HG03469 (cell line): ENCODE measurements around the gene OCA2.
"Not testable (repeated sequence)": the region's sequence is repeated elsewhere in the genome, so short reads cannot be mapped to it uniquely, and the experiment has no call there.

Experiments
- ATAC-seq: cut with Tn5 transposase; IDR thresholded peaks from one replicate; pipeline ENCODE4 v1.9.1; 2021; ENCODE audit warnings: mild to moderate bottlenecking, moderate library complexity, moderate number of reproducible peaks; ENCODE audit not compliant: unreplicated experiment

OCA2 gene

GRCh38 chr15:28098766-28099554 lies at the start of gene OCA2:
Gene OCA2, minus strand, starts transcription at chr15:28099315. Its CDS starts 17,441 bp downstream, at chr15:28081874.
- ATAC-seq = no peak

GRCh38 chr15:28147801-28148200 lies 48.7 kb upstream of the OCA2 start:
- ATAC-seq = no peak

DNA sequence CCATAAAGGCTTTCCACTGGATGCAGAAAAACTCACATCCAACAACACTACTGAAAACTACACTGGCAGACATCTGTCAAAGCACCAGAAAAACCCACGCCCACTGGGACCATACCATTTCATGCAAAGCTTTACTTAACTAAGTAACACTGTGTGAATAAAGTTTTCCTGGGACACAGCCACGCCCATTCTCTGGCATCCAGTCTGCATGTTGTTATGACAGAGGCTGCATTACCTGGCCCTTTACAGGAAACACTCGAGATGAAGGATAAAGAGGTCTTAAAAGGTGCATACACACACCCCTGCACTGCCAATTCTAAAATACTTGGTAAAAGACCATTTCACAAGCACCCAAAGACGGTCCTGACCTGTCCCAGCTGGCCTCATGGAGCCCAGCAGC lies 46.3 kb upstream of the OCA2 start:
- ATAC-seq = not testable (repeated sequence)

- no peak for ATAC-seq
These were observed 40.9 kb upstream of the OCA2 start for GRCh38 chr15:28140062-28140461.

- ATAC-seq = not testable (repeated sequence)
These were observed 38.4 kb upstream of the OCA2 start for GRCh38 chr15:28137408-28138039.

DNA sequence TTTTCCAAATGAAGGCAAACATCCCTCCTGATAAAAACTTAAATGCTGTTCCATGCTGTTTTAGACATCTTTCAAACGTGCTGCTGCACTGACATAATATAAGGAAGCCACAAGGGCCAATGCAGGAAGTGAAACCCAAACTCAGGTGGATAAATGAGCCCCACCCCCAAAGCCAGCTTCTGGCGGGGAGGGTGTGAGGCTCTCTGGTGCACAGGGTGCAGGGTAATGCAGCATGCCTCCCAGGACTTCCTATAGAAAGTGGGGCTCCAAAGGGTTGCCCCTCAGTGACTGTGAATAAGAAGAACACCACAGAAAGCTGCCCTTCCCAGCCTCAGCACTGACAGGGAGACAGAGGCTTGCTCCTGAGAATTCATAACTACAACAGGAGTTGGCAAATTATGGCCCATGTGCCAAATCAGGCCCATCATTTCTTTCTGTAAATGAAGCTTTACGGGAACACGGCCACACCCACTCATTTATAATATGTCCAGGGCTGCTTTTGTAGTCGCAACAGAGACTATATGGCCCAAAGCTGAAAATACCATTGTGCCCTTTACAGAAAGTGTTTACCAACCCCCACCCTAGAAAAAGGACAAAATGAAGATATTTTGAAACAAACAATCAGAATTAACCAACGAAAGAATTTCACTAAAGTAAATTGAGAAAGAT lies 37.3 kb upstream of the OCA2 start:
- ATAC-seq = peak; percentile 99

- ATAC-seq = no peak
These were observed 34.2 kb upstream of the OCA2 start for GRCh38 chr15:28133281-28133680.

- no peak for ATAC-seq
These were observed 33.6 kb upstream of the OCA2 start for GRCh38 chr15:28132524-28133275.

GRCh38 chr15:28131946-28132345 lies 32.8 kb upstream of the OCA2 start:
- ATAC-seq = no peak

GRCh38 chr15:28131400-28131799 lies 32.3 kb upstream of the OCA2 start:
- ATAC-seq = no peak

DNA sequence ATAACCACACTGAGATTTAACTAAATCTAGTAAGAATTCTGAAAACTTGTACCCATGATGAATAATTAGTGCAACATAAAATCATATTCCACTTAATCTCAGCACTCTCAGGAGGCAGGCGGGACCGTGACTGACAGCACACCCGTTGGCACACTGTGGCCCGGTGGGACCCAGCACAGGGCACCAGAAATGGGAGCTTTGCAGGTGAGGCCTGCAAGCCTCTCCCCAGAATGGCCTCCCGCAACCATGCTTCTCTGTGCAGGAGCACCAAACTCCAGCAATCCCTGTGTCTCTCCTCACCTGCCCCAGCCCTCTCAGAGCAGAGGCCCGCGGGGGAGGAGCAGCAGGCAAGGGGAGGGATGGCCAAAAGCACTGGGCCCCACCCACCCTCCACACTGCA lies 31.5 kb upstream of the OCA2 start:
- no peak for ATAC-seq

DNA sequence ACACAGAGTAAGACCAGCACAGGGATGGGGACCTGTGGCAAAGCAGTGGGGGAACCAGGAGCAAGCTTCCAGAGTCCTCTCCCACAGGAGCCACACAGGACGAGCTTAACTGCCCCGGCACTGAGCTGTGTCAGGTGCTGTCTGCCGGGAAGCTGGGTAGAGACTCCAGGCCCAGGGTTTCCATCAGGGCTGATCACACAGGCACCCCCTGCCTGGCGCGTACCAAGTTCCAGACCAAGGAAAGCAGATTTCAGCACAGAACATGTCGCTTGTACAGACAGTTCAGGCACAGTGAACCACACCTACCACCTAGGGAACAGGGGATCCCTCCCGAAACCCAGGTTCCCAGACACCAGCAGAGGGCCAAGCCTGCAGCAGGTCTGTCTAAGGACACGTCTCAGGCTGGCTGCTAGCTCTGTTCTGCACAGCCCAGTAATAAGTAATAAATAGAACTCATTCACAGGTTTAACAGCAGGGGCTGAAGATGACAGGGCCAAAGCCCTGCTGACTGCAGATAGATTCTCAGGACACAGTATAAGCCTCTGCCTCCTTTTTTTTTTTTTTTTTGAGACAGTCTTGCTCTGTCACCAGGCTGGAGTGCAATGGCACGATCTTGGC lies 30.2 kb upstream of the OCA2 start:
- no peak for ATAC-seq

DNA sequence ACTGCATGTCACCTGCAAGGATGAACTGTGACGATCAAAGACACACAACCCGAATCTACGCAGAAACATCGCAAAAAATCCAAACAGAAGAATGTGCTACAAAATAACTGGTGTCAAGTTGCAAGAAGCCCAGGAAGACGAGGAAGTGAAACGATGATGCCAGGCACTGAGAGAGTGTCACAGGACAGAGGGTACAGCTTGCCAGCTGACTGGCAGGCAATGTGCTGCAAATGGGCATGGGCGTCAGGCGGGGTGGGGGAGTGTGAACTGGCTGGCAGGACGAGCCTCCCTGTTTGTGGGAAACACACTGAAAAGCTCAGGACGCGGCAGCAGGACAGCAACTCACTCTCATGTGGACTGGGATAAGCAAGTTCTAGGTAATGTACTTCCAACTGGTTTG lies 28.9 kb upstream of the OCA2 start:
- ATAC-seq = no peak

DNA sequence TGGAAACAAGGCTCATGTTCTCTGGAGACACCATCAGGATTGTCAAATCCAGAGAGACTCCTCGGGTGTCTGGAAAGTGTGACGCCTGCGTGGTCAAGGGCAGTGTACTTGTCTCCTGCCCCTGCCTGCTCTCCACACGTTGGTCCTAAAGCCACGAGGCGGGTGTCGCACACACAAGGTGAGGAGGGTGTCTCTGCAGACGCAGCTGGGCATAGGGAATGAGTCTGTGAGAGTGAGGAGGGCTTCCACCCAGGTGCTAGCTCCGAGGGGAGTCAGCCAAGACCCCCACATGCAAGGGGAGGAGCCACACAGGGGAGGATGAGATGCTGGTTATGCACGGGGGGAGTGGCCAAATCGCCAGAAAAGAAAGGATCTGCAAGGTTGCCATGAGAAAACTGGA lies 27.9 kb upstream of the OCA2 start:
- ATAC-seq = no peak

DNA sequence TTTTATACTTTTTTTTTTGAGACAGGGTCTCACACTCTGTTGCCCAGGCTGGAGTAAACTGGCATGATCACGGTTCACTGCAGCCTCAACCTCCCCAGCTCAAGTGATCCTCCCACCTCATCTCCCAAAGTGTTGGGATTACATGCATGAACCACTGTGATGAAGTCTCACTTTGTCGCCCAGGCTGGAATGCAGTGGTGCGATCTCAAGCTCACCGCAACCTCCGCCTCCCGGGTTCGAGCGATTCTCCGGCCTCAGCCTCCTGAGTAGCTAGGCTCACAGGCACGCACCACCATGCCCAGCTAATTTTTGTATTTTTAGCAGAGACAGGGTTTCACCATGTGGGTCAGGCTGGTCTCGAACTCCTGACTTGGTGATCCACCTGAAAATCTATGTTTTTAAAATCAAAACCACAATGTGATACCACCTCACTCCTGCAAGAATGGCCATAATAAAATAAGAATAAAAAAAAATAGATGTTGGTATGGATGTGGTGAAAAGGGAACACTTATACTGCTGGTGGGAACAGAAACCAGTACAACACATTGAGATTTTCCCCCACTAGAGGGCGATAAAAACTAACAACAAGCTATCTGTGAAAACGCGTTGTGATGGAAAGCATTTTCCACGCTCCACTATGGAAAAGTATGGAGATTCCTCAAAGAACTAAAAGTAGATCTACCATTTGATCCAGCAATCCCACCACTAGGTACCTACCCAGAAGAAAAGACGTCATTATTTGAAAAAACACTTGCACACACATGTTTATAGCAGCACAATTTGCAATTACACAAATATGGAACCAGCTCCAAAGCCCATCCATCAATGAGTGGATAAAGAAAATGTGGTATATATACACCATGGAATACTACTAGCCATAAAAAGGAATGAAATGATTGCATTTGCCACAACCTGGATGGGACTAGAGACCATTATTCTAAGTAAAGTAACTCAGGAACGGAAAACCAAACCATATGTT lies 26.8 kb upstream of the OCA2 start:
- no peak for ATAC-seq

- ATAC-seq = no peak
These were observed 25.7 kb upstream of the OCA2 start for GRCh38 chr15:28124841-28125240.

DNA sequence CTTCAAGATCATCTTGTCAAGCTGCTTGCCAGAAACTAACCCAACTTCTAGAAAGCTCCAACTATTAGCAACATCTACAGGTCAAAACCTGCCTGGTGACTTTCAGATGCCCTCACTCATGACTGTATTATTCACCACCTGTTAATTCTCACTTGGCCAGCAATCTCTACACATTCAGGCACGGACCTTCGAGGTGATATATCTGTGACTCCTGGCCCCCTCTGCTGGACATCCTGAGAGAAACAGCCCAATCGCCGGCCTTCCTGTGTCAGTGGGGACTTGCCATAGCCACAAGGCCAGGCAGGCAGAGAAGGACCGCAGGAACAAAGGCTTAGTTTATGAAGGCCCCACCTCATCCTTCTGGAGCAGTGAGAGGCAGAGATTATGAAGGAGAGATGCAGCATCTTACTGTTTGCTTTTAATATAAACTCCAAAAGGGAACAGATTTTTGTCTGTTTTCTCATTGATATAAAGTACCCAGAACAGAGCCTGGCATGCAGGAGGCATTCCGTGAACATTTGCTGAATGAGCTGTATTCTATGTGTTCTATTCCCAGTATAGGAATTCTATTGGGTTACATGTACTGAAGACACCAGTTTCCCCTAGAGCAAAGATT lies 24.4 kb upstream of the OCA2 start:
- ATAC-seq = no peak

GRCh38 chr15:28122038-28122949 lies 23.2 kb upstream of the OCA2 start:
- no peak for ATAC-seq
